Type B pancreatic cell (in vitro differentiated cells): Measurements from ENCODE around the gene MSI2. TPM values are rescaled to one million over a fixed set of nuclear protein-coding genes. Genes with fewer than 3 reads are reported as not detected.

Experiments
- DNase-seq: peaks from one replicate; pipeline ENCODE4 v3.0.0; 2021; ENCODE audit warnings: mixed read lengths; ENCODE audit not compliant: unreplicated experiment; ENCODE audit errors: extremely low spot score
- H3K27ac Mint-ChIP-seq: 2 replicates; pipeline ENCODE4 v1.8.0; 2021; ENCODE audit warnings: mild to moderate bottlenecking, mixed read lengths
- H3K27me3 Mint-ChIP-seq: 2 replicates; pipeline ENCODE4 v1.8.0; 2021; ENCODE audit warnings: mixed read lengths
- H3K36me3 Mint-ChIP-seq: 2 replicates; pipeline ENCODE4 v1.8.0; 2021; ENCODE audit warnings: mixed read lengths
- H3K4me1 Mint-ChIP-seq: one replicate; pipeline ENCODE4 v1.8.0; 2021; ENCODE audit warnings: mixed read lengths; ENCODE audit not compliant: unreplicated experiment
- H3K4me3 Mint-ChIP-seq: 2 replicates; pipeline ENCODE4 v1.8.0; 2021; ENCODE audit warnings: mild to moderate bottlenecking, mixed read lengths
- H3K9me3 Mint-ChIP-seq: 2 replicates; pipeline ENCODE4 v1.8.0; 2021; ENCODE audit warnings: mixed read lengths
- CTCF ChIP-seq: fragments of 200-600 bp; sonication (generic); conservative IDR thresholded peaks from 2 replicates; pipeline ENCODE4 v1.5.0; 2021; ENCODE audit warnings: antibody characterized with exemption, mild to moderate bottlenecking
- total RNA-seq: library from RNA; stranded (reverse); gene quantifications from 2 replicates; pipeline ENCODE4 v1.2.1, GENCODE V29; 2021; ENCODE audit warnings: low replicate concordance

The MSI2 gene
- total RNA-seq, 1 donor from 2014 or later, result 158 TPM

- H3K36me3 Mint-ChIP-seq, result peaks cover 20% of the 10 kb centered on the region
- no peaks in the 10 kb centered on the region for H3K27me3 Mint-ChIP-seq
- TF ChIP-seq CTCF, result no peak
- peaks cover 40% of the 10 kb centered on the region for H3K4me1 Mint-ChIP-seq
- peaks cover 7% of the 10 kb centered on the region for H3K9me3 Mint-ChIP-seq
- DNase-seq, result no peak
- peak overlapping the region; percentile 38 for H3K4me3 Mint-ChIP-seq
- peak overlapping the region; percentile 82 for H3K27ac Mint-ChIP-seq
Measured at GRCh38 chr17:57356719-57357391, 100.5 kb downstream of the MSI2 start.

- peaks cover 40% of the 10 kb centered on the region for H3K4me1 Mint-ChIP-seq
- H3K36me3 Mint-ChIP-seq, result peaks cover 20% of the 10 kb centered on the region
- H3K9me3 Mint-ChIP-seq, result peaks cover 7% of the 10 kb centered on the region
- H3K27ac Mint-ChIP-seq, result peak overlapping the region; percentile 82
- no peak for TF ChIP-seq CTCF
- H3K27me3 Mint-ChIP-seq, result no peaks in the 10 kb centered on the region
- DNase-seq, result no peak
- peak overlapping the region; percentile 6 for H3K4me3 Mint-ChIP-seq
Measured at GRCh38 chr17:57357392-57357784, 101.1 kb downstream of the MSI2 start.

GRCh38 chr17:57357830-57358430, 101.6 kb downstream of the MSI2 start:
- no peak for DNase-seq
- peaks cover 40% of the 10 kb centered on the region for H3K4me1 Mint-ChIP-seq
- H3K36me3 Mint-ChIP-seq, result peaks cover 23% of the 10 kb centered on the region
- peak overlapping the region; percentile 82 for H3K27ac Mint-ChIP-seq
- peak overlapping the region; percentile 6 for H3K4me3 Mint-ChIP-seq
- H3K9me3 Mint-ChIP-seq, result peaks cover 7% of the 10 kb centered on the region
- no peaks in the 10 kb centered on the region for H3K27me3 Mint-ChIP-seq
- no peak for TF ChIP-seq CTCF

GRCh38 chr17:57360266-57360665, 103.9 kb downstream of the MSI2 start:
- Mint-ChIP-seq H3K9me3 (no peaks in the 10 kb centered on the region), H3K27ac (no peak overlapping the region), H3K4me1 (peaks cover 44% of the 10 kb centered on the region), H3K4me3 (no peak overlapping the region), H3K27me3 (no peaks in the 10 kb centered on the region), H3K36me3 (peaks cover 14% of the 10 kb centered on the region)
- no peak for DNase-seq
- TF ChIP-seq CTCF, result no peak

- H3K4me1 Mint-ChIP-seq, result peaks cover 40% of the 10 kb centered on the region
- no peaks in the 10 kb centered on the region for H3K9me3 Mint-ChIP-seq
- no peak for DNase-seq
- H3K4me3 Mint-ChIP-seq, result no peak overlapping the region
- H3K27ac Mint-ChIP-seq, result no peak overlapping the region
- no peaks in the 10 kb centered on the region for H3K27me3 Mint-ChIP-seq
- no peak for TF ChIP-seq CTCF
- peaks cover 22% of the 10 kb centered on the region for H3K36me3 Mint-ChIP-seq
Measured at GRCh38 chr17:57362797-57363556, 106.7 kb downstream of the MSI2 start.
